OCI-LY3 (cell line): ENCODE measurements around the gene XBP1.
"Not testable (repeated sequence)": the region's sequence is repeated elsewhere in the genome, so short reads cannot be mapped to it uniquely, and the experiment has no call there.

Experiments used
- H2AFZ ChIP-seq: fragments of 200-600, 300-600 bp; shearing (Covaris generic); 2 replicates; pipeline ENCODE4 v1.6.0; 2014; ENCODE audit warnings: antibody characterized with exemption, low read depth, low read length
- H3K27ac ChIP-seq: fragments of 200-600, 300-600 bp; sonication (generic); 2 replicates; pipeline ENCODE4 v1.5.1; 2014; ENCODE audit warnings: mild to moderate bottlenecking, low read length, moderate library complexity, mixed read lengths
- H3K27me3 ChIP-seq: fragments of 200-600, 300-600 bp; sonication (generic); 2 replicates; pipeline ENCODE4 v1.6.1; 2014; ENCODE audit warnings: low read depth, low read length, mixed read lengths
- H3K36me3 ChIP-seq: fragments of 200-600, 300-600 bp; sonication (generic); replicated peaks from 2 replicates; pipeline ENCODE3; 2014; ENCODE audit warnings: low read depth, low read length, mixed read lengths
- H3K4me1 ChIP-seq: fragments of 300-600, 200-600 bp; sonication (generic); 2 replicates; pipeline ENCODE4 v1.6.1; 2014; ENCODE audit warnings: low read length, mixed read lengths
- H3K4me2 ChIP-seq: fragments of 200-600, 300-600 bp; sonication (generic); 2 replicates; pipeline ENCODE4 v1.6.1; 2014; ENCODE audit warnings: low read length, mixed read lengths
- H3K4me3 ChIP-seq: fragments of 300-600, 200-600 bp; sonication (generic); 2 replicates; pipeline ENCODE4 v1.5.1; 2014; ENCODE audit warnings: antibody characterized with exemption, mild to moderate bottlenecking, low read length, moderate library complexity
- H3K79me2 ChIP-seq: fragments of 300-600, 200-600 bp; shearing (Covaris generic); 2 replicates; pipeline ENCODE4 v1.6.1; 2014; ENCODE audit warnings: mild to moderate bottlenecking, low read length, mixed read lengths
- H3K9ac ChIP-seq: fragments of 300-600, 200-600 bp; shearing (Covaris generic); 2 replicates; pipeline ENCODE4 v1.6.0; 2014; ENCODE audit warnings: mild to moderate bottlenecking, low read length, moderate library complexity
- H3K9me3 ChIP-seq: fragments of 200-600, 300-600 bp; shearing (Covaris generic); 2 replicates; pipeline ENCODE4 v1.6.1; 2014; ENCODE audit warnings: low read length, mixed read lengths; ENCODE audit not compliant: insufficient read depth
- H4K20me1 ChIP-seq: fragments of 200-600, 300-600 bp; sonication (generic); 2 replicates; pipeline ENCODE4 v1.6.1; 2016; ENCODE audit warnings: low read length, mixed read lengths; ENCODE audit not compliant: insufficient read depth
- EZH2phosphoT487 ChIP-seq: fragments of 200-600 bp; shearing (Covaris generic); IDR thresholded peaks from 2 replicates; pipeline ENCODE4 v1.6.1; 2018; ENCODE audit warnings: antibody characterized with exemption, mixed run types, low read depth
- TF ChIP-seq, protein P1 (sequence below): fragments of 200-600, 300-600 bp; sonication (generic); IDR thresholded peaks from 2 replicates; pipeline ENCODE4 v1.5.1; 2014; ENCODE audit warnings: antibody characterized with exemption, low read length, low read depth

XBP1 gene

DNA sequence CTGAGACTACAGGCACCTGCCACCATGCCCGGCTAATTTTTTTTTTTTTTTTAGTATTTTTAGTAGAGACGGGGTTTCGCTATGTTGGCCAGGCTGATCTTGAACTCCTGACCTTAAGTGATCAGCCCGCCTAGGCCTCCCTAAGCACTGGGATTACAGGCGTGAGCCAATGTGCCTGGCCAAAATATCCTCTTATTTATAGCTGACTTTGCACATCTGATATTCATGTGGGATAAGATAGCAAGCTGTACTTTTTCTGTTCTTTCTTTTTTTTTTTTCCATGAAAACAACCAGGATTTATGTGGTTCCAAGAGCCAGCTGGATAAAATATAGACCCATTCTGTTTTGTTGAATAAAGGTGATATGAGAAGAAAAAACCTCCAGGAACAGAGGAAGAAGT, 12.1 kb upstream of the XBP1 start:
- H3K9ac ChIP-seq, result no peak overlapping the region
- H3K79me2 ChIP-seq, result no peaks in the 10 kb centered on the region; the same call in 1 of the 2 replicates
- H3K27ac ChIP-seq, result no peak overlapping the region
- no peak overlapping the region for H2AFZ ChIP-seq
- no peak overlapping the region for H3K4me3 ChIP-seq
- 0 out of 2 replicates have a peak, but pooled peaks cover 6% of the 10 kb centered on the region for H4K20me1 ChIP-seq
- no peaks in the 10 kb centered on the region for H3K4me1 ChIP-seq
- TF ChIP-seq, protein P1, sequence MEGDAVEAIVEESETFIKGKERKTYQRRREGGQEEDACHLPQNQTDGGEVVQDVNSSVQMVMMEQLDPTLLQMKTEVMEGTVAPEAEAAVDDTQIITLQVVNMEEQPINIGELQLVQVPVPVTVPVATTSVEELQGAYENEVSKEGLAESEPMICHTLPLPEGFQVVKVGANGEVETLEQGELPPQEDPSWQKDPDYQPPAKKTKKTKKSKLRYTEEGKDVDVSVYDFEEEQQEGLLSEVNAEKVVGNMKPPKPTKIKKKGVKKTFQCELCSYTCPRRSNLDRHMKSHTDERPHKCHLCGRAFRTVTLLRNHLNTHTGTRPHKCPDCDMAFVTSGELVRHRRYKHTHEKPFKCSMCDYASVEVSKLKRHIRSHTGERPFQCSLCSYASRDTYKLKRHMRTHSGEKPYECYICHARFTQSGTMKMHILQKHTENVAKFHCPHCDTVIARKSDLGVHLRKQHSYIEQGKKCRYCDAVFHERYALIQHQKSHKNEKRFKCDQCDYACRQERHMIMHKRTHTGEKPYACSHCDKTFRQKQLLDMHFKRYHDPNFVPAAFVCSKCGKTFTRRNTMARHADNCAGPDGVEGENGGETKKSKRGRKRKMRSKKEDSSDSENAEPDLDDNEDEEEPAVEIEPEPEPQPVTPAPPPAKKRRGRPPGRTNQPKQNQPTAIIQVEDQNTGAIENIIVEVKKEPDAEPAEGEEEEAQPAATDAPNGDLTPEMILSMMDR, result no peak
- TF ChIP-seq EZH2phosphoT487, result no peak
- no peak overlapping the region for H3K4me2 ChIP-seq
- no peaks in the 10 kb centered on the region for H3K9me3 ChIP-seq
- peaks cover 25% of the 10 kb centered on the region for H3K36me3 ChIP-seq
- H3K27me3 ChIP-seq, result no peaks in the 10 kb centered on the region

DNA sequence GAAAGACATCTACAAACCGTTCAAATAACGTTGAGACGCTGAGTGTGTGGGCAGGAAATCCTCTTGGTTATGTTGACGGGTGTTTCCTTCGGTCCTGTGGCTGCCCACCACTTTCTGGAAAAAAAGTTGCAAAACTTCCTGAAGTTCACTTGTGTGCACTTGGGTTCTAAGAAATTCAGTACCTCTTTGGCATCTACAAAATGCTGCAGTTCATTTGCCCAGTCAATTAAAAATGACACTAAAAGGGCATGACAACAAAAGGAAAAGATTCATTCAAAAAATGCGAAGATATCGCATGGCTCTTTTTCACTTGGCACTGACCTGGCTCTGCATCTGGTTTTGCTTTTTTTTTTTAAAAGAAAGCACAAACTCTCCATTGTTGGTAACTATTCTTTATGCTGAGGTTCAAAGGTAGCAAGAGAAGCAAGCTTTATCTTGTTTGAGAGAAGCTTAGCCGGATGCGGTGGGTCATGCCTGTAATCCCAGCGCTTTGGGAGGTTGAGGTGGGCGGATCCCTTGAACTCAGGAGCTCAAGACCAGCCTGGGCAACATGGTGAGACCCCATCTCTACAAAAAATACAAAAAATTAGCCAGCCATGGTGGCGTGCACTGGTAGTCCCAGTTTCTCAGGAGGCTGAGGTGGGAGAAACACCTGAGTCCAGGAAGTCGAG, 10.6 kb upstream of the XBP1 start:
- Histone ChIP-seq H3K9me3 (no peaks in the 10 kb centered on the region), H3K79me2 (no peaks in the 10 kb centered on the region; the same call in 1 of the 2 replicates), H3K36me3 (peaks cover 27% of the 10 kb centered on the region), H3K4me1 (no peaks in the 10 kb centered on the region), H3K4me3 (no peak overlapping the region), H2AFZ (no peak overlapping the region), H3K4me2 (no peak overlapping the region), H3K27ac (no peak overlapping the region), H4K20me1 (0 out of 2 replicates have a peak, but pooled peaks cover 6% of the 10 kb centered on the region), H3K27me3 (no peaks in the 10 kb centered on the region), H3K9ac (no peak overlapping the region)
- TF ChIP-seq, protein P1, result no peak
- no peak for TF ChIP-seq EZH2phosphoT487

DNA sequence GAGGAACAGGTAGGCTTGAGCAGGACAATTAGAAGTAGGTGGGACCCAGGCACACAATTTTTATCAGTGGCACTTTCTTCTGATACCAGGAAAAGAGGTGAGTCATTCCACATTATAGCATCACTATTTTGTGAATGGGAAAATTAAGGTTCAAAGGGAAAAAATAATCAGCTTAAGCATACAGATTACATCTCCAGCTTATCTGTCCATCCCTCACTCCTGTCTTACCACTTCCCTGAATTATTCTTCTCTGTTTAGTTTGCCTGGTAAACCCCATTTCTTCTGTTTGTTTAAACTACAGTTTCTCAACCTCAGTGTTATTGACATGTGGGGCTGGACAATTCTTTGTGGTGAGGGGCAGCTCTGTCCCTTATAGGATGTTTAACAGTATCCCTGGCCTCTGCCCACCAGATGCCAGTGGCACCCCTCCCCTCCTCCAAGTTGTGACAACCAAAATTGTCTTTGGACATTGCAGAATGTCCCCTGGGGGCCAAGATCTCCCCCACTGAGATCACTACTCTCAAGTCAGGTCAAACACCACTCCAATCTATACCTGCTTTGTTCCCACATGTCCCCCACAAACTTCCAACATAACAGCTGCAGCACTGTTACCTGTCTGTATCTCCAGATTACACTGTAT, 8.5 kb upstream of the XBP1 start:
- no peaks in the 10 kb centered on the region for H3K27me3 ChIP-seq
- H3K9ac ChIP-seq, result no peak overlapping the region
- TF ChIP-seq EZH2phosphoT487, result no peak
- TF ChIP-seq, protein P1, result no peak
- H2AFZ ChIP-seq, result no peak overlapping the region
- no peak overlapping the region for H3K4me2 ChIP-seq
- H3K9me3 ChIP-seq, result no peaks in the 10 kb centered on the region
- 0 out of 2 replicates have a peak, but pooled peaks cover 6% of the 10 kb centered on the region for H4K20me1 ChIP-seq
- H3K36me3 ChIP-seq, result peaks cover 15% of the 10 kb centered on the region
- no peaks in the 10 kb centered on the region for H3K4me1 ChIP-seq
- no peak overlapping the region for H3K4me3 ChIP-seq
- no peaks in the 10 kb centered on the region; the same call in 1 of the 2 replicates for H3K79me2 ChIP-seq
- no peak overlapping the region for H3K27ac ChIP-seq

DNA sequence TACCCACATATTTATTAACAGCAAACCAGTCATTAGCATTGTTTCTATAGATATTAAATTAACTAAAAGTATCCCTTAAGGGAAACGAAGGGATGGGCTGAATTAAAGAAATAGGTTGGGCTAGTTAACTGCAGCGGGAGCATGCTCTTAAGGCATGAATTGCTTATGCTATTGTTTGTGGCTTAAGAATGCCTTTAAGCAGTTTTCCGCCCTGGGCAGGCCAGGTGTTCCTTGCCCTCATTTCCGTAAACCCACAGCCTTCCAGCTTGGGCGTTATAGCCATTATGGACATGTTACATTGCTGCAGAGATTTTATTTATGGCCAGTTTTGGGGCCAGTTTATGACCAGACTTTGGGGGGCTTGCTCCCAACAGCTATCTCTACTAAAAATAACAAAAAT, 5.1 kb upstream of the XBP1 start:
- Histone ChIP-seq H3K79me2 (peaks cover 25% of the 10 kb centered on the region), H3K4me1 (peaks cover 15% of the 10 kb centered on the region), H3K36me3 (peaks cover 12% of the 10 kb centered on the region)
- not testable (repeated sequence) for H3K9ac ChIP-seq, H3K4me3 ChIP-seq, H2AFZ ChIP-seq, H3K4me2 ChIP-seq, H3K9me3 ChIP-seq, H4K20me1 ChIP-seq, H3K27ac ChIP-seq, H3K27me3 ChIP-seq
